Fibroblast of skin of scalp (primary cell): ENCODE data around the gene IP6K1.
"Not testable (repeated sequence)": the region's sequence is repeated elsewhere in the genome, so short reads cannot be mapped to it uniquely, and the experiment has no call there.

Source experiments
- DNase-seq: peaks from one replicate; pipeline ENCODE4 v3.0.0-alpha.2; 2013

Gene IP6K1

DNA sequence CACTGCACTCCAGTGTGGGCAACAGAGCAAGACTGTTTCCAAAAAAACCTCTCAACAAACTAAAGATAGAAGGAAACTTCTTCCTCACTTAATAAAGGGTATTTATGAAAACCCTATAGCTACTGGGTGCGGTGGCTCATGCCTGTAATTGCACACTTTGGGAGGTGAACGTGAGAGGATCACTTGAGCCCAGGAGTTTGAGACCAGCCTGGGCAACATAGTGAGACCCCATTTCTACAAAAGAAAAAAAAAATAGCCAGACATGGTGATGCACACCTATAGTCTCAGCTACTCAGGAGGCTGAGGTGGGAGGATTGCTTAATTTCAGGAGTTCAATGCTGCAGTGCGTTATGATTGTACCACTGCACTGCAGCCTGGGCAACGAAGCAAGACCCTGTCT lies 22.4 kb downstream of the IP6K1 start:
- no peak for DNase-seq

DNA sequence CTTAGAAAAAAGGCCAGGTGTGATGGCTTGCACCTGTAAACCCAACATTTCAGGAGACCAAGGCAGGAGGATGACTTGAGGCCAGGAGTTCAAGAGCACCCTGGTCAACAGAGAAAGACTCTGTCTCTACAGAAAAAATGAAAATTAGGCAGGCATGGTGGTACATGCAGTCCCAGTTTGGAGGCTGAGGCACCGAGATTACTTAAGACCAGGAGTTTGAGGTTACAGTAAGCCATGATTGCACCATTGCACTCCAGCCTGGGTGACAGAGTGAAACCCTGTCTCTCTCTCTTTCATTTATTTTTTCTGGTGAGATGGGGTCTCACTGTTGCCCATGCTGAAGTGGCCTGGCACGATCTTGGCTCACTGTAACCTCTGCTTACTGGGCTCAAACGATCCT lies 24.7 kb downstream of the IP6K1 start:
- DNase-seq = no peak

DNA sequence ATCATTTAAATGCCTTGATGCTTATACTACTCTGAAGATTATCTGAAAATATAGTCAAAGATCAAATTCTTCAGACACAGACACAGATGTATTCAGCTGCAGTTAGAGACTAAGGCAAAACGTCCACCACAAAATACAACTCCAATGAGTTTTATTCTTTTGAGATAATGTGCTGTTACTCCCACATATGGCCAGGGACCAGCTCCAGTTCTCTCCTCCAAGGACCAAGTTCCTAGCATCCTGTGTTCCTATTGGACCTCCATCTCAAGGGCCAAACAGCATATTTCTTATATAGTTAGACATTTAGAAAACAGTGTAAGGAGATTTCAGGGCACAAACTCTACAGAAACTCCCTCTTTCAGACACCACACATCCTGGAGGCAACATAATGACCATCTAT lies 27.1 kb downstream of the IP6K1 start:
- DNase-seq = no peak

DNA sequence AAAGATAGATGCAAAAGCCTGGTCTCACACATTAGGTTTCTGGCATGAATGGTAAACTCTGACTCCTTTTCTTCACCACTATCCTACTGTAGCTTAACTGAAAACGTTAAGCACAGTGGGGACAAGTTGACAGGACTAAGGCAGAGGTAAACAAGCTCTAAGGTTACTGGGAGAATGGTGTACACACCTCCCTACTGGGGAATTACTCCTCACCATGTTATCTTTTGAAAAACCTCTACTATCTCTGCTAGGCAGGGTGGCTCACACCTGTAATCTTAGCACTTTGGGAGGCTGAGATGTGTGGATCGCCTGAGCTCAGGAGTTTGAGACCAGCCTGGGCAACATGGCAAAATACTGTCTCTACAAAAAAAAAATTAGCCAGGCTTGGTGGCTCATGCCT lies 29.1 kb downstream of the IP6K1 start:
- DNase-seq = no peak

- no peak for DNase-seq
These were observed 30.3 kb downstream of the IP6K1 start for GRCh38 chr3:49756036-49756435.

DNA sequence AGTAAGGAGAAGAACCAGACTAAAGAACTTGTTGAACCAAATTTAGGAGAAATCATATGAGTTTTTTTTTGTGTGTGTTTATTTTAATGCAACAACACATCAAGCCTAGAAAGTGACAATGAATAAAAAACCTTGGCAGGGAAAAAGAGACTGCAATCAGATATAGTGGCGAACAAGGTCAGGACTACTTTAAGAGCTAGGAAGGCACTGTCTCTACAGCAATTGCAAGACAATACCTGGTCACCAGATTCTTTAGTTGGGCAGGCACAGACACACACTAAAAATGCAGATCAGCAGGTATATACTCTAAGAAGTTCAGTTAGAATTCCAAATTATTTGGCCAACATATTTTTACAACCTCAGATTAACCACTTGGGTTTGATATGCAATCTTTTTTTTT lies 31.8 kb downstream of the IP6K1 start:
- no peak for DNase-seq

DNA sequence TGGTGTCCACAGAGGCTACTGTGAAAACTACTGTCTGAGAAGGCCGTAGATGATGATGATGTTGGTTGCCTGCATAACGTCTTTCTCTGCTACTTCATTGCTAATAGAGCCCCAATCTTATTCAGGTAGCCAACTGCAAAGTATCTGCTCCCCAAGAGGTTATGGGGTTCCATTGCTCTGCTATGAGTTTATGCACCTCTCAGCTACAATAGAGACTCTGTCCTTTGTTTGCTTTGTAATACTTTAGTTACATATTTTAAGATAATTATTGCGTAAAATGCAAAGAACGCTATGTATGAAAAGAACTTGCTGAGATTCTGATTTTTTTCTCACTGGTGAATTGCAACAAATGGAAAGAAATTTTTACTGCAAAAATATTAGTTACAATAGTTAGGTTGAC lies 34.8 kb downstream of the IP6K1 start:
- DNase-seq = no peak

DNA sequence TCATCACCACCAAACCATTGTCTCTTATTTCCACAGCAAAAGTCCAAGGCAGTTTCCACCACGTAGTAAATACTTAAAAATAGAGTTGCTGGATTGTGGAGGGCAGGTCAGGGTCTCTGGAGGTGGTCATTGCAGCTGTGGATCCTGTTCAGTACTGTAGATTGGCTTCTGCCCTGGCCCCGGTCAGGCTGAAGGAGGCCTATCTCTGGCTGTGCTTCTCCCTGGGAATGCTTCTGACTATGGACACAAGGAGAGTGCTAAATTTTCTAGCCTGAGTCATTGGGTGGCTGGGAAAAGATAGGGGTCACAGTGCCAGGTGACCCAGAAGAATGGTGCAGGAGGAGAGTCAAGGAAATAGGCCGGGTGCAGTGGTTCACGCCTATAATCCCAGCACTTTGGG lies 36.3 kb downstream of the IP6K1 start:
- no peak for DNase-seq

GRCh38 chr3:49748874-49749273 lies 37.5 kb downstream of the IP6K1 start:
- DNase-seq = not testable (repeated sequence)

DNA sequence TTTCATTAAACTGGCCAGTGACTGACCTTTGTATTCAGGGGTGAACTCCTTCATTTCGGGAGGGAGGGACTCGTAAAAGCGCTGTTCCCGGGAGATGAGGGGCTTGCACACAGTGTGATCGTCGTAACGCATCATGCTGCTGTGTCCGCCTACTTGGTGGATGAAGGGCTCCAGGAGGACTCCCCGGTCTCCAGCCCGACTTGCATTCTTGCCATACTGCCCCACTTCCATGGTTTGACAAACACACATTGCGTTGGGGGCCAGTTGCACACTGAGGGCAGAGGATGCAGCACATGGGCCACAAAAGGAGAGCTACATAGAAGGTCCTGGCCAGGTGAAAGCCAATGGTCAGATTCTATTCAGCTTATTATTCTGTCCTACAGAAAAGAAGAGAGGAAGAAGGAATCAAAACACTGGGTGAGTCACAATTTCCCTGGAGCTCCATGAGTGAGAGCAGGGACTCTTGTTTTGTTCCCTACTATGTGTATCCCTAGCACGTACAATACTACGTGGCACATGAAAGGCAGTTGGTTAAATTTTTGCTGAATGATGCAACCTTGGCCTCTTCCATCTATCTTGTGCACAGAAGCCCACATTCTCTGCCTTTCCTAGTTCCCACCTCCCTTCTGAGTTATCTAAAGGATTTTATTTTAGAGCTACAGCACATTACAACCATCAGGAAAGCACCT lies 38.4 kb downstream of the IP6K1 start:
- DNase-seq = peak; percentile 43

GRCh38 chr3:49745986-49746385 lies 40.4 kb downstream of the IP6K1 start:
- peak; percentile 11 for DNase-seq

- no peak for DNase-seq
These were observed 45.9 kb downstream of the IP6K1 start for GRCh38 chr3:49740427-49740826.

DNA sequence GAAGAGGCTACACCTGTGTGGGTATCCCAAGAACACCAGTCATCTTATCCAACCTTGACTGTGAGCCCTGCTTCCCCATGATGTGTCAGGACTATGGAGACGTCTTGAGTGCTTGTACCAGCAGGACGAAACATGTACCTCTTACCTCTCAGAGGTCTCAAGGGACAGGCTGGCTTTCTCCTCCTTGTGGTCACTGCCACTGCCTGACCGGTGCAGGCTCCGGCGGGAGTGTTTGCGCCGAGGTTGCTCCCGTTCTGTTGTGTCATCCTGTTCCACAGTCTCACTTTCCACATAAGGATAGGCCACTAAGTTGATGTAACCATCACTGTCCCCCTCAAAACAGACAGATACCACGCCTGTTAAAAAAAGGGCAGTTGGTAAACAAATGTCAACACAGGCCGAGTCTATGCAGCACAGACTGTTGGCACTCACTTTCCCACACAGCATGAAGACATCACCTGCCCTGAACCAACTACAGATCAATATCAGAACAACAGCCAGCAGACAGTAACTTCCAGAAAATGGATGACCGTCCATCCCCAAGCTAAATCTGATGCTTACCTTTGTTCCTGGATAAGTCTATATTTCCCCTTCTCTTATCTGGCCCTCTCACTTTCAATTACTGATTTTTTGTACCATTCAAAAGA lies 48.2 kb downstream of the IP6K1 start:
- no peak for DNase-seq

DNA sequence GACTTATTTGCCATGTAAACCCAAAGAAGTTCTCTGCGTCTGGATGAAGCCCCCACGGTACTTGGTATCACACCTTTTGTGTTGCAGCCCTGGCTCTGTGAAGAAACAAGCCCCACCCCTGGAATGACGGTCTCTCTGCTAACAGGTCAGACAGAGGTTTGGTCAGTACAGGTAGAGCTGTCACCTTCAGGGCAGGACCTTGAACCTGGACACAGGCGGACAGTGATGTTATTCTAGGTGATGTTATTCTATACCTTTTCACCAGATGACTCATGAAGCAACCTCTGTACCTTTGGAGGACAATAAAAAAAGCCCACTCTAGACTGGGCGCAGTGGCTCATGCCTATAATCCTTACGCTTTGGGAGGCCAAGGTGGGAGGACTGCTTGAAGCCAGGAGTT lies 51.6 kb downstream of the IP6K1 start:
- no peak for DNase-seq

- DNase-seq = no peak
These were observed 52.8 kb downstream of the IP6K1 start for GRCh38 chr3:49733551-49733950.

DNA sequence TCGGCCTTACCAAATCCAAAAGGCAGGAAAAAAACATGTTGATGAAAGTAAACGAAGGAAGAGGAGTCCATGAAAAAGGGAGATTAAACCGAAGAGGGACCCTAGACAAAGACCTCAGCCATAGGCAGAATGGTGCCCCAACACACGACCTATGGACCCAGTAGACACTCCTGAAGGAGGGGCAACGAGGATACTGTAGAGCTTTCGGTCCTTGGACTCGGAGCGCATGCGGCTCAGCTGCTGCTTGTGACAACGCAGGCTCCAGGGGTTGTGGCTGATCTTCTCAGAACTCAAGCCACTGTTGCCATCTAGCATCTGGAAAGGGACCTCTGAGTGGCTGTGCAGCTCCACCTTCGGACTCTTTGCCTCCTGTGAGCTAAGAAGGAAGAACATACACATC lies 53.7 kb downstream of the IP6K1 start:
- DNase-seq = no peak

DNA sequence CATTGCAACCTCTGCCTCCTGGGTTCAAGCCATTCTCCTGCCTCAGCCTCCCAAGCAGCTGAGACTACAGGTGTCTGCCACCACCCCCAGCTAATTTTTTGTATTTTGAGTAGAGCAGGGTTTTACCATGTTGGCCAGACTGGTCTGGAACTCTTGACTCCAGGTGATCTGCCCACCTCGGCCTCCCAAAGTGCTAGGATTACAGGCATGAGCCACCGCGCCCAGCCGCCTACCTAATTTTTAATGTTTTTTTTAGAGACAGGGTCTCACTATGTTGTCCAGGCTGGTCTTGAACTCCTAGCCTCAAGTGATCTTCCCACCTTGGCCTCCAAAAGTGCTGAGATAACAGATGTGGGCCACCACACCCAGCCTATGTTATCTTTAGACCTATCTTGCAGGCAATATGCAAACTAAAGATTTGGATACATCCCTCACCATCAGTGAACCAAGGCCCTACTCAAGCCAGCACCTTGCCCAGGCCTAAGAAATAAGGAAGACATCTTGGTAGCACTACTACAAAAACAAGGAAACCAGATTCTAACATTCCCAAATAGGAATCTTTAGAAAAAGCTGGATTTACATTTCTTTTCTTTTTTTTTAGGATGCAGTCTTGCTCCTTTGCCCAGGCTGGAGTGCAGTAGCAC lies 56.3 kb downstream of the IP6K1 start:
- DNase-seq = no peak

GRCh38 chr3:49727924-49728361 lies 58.4 kb downstream of the IP6K1 start:
- DNase-seq = no peak

GRCh38 chr3:49727154-49727923 lies 59.0 kb downstream of the IP6K1 start:
- DNase-seq = no peak

GRCh38 chr3:49725906-49726681 lies 60.2 kb downstream of the IP6K1 start:
- DNase-seq = no peak

- no peak for DNase-seq
These were observed 61.8 kb downstream of the IP6K1 start for GRCh38 chr3:49724586-49724985.
